ENCODE measurements around the gene BCL2L1.
"Not testable (repeated sequence)": the region's sequence is repeated elsewhere in the genome, so short reads cannot be mapped to it uniquely, and the experiment has no call there.

BCL2L1 gene

DNA sequence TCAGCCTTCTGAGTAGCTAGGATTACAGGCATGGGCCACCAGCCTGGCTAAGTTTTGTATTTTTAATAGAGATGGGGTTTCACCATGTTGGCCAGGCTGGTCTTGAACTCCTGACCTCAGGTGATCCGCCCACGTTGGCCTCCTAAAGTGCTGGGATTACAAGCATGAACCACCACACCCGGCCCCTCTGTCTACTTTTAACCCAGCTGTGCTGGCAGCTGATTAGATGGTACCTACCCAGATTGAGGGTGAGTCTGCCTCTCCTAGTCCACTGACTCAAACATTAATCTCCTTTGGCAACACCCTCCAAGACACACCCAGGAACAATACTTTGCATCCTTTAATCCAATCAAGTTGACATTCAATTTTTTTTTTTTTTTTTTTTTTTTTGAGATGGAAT is 74.6 kb downstream of the BCL2L1 start:
- DNase-seq (ENCODE audit: low read depth in 2 of 2): not testable (repeated sequence)

DNA sequence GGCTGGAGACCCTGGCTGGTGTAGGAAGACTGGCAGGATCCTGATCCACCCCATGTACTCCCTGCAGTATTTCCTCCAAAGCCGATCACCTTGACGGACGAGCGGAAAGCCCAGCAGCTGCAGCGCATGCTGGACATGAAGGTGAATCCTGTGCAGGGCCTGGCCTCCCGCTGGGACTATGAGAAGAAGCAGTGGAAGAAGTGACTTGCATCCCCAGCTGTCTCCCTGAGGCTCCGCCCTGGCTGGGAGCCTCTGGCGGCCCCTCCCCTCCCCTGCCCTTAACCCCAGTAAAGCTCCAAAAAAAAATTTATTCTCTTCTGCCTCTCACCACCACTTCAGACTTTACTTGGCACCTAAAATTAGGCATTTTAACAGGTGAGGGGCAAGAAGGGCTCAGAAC is 78.0 kb downstream of the BCL2L1 start:
- DNase-seq (ENCODE audit: low read depth in 2 of 2): no peak

DNA sequence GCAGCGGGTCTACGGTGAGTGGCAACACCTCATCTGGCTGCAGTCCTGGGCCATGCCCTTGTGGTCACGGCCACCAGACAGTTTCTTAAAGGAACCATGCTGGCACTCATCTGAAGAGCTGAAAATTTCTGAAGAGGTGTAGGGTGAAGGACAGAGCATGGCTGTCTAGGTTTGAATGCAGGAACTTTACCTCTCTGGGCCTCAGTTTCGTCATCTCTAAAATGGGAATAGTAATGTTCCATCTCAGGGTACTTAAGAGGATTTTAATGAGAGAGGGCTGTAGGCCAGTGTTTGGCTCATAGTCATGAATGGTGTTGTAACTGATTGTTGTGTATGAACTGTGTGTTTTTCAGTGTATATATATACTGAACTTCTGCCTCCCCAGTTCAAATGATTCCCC is 79.1 kb downstream of the BCL2L1 start:
- no peak for DNase-seq (ENCODE audit: low read depth in 2 of 2)

DNA sequence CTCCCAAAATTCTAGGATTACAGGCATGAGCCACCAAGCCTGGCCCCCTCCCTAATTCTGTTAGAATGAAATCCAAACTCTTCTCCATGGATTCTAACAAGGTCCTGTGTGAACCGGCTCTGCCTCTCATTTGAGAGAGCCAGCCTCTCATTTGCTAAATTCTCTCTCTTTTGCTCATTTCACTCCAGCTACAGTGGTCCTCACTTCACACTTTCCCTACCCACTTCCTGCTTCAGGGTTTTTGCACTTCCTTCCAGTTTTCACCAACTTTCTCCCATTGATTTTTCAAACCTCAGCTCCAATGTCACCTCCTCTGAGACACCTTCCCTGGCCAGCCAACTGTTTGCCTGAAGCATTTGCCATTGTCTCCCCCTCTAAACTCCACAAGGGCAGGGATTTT is 79.8 kb downstream of the BCL2L1 start:
- no peak for DNase-seq (ENCODE audit: low read depth in 2 of 2)

DNA sequence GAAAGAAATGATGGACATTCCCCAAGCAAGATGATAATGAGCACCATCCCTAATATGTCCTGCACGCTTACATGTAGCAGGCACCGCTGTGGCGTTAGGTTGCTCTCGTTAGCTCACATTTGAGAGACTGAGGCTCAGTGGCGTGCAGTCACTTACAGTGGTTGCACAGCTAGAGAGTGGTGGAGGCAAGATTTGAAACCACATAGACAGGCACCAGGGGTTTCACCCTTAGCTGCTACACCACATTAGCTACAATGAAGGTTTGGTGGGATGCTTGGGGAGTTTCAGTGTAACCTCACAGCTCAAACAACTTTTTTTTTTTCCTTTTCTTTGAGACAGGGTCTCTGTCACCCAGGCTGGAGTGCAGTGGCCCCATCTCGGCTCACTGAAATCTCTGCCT is 81.3 kb downstream of the BCL2L1 start:
- no peak for DNase-seq (ENCODE audit: low read depth in 2 of 2)

DNA sequence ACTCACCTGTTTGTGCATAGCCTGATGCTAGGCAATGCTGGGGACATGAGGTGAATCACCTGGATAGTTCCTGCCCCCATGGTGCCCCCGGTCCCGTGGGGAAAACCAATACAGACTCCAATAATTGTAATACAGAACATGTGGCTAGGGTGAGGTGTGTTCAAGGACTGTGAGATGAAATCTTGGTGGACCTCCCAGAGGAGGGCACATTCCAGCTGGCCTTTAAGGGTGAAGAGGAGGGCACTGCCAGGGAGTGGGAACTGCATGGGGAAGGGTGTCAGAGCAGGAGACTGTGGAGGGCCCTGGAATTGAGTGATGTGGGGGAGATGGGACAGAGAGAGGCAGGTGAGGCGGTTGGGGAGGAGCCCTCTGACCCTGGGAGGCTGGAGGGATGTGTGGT is 82.4 kb downstream of the BCL2L1 start:
- DNase-seq (ENCODE audit: low read depth in 2 of 2): no peak

DNA sequence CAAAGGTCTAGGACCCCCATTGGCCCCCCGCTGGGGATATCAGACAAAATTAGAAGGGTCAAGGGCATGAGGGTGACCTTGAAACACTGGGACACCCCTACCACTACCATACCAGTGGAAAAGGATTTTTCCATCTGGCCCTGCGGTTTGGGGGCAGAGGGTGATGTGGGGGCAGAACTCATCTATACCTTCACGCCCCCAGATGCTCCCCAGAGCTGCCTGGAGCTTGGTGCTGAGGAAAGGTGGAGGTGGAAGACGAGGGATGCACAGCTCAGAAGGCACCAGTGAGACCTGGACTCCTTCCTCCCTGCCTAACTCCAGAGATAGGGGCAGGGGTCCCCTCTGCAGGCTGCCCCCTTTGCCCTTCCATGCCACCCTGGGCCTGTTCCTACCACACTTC is 83.9 kb downstream of the BCL2L1 start:
- no peak for DNase-seq (ENCODE audit: low read depth in 2 of 2)

DNA sequence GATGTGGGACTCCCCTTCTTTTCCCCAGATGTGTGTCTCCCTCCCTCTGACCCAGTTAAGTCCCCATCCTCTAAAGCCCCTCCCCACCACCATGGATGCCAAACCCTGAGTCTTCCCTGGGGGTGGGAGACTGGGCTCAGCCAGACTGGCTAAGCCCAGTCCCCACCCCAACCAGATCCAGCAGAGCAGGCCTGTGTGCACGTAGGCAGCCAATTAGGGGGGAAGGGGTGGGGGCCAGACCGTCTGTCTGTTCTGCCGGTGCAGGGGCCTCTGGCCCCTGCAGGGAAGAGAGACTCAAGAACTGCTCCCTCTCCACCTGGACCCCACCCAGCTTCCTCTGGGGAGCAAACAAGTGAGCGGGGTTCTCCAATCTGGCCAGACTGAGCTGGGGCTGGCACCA is 84.4 kb downstream of the BCL2L1 start:
- no peak for DNase-seq (ENCODE audit: low read depth in 2 of 2)

DNA sequence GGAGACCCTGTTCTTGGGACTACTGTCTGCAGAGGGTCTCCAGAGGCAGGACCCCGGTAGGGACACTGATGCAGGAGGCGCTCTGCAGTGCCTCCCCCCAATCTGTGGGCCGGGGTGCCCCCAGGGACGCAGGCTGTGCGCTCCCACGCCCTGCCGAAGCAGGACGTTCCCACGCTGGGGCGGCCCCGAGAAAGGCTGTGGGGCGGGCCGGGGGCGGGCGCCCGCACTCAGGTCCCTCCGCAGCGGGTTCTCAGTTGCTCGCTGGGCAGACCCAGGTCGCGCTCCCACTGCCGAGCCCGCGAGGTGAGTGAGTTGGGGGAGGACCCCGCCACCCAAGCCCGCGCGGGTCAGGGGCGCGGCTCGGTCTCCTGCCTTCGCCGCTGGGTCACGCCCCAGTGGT is 85.0 kb downstream of the BCL2L1 start, which contains the start of gene COX4I2:
Gene COX4I2 (plus strand): TSS at position 253 of the 400 bp plus-strand sequence. CDS start 1,106 bp downstream, outside the sequence.
- no peak for DNase-seq (ENCODE audit: low read depth in 2 of 2)

DNA sequence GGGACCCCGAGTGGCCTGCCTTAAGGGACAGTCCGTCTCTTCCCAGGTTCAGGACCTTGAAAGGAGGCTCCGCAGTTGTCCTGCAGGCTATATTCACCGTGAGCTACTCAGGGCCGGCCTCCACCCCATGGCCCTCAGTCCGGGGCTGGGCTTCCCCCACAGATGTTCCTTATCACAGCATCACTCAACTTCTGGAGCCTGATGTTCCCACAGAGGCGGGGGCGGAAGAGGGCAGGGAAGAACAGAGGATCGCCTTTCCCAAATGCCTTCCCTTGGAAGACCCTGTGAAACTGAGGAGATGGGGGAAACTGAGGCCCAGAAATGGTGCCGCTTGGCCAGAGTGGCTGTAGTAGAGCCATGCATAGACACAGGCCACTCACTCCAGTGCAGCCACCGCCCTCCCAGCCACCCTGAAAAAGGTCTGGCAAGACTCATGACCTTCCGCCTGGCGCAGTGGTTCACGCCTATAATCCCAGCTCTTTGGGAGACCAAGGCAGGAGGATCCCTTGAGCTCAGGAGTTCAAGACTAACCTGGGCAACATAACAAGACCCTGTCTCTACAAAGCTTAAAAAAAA is 89.2 kb downstream of the BCL2L1 start:
- no peak for DNase-seq (ENCODE audit: low read depth in 2 of 2)

DNA sequence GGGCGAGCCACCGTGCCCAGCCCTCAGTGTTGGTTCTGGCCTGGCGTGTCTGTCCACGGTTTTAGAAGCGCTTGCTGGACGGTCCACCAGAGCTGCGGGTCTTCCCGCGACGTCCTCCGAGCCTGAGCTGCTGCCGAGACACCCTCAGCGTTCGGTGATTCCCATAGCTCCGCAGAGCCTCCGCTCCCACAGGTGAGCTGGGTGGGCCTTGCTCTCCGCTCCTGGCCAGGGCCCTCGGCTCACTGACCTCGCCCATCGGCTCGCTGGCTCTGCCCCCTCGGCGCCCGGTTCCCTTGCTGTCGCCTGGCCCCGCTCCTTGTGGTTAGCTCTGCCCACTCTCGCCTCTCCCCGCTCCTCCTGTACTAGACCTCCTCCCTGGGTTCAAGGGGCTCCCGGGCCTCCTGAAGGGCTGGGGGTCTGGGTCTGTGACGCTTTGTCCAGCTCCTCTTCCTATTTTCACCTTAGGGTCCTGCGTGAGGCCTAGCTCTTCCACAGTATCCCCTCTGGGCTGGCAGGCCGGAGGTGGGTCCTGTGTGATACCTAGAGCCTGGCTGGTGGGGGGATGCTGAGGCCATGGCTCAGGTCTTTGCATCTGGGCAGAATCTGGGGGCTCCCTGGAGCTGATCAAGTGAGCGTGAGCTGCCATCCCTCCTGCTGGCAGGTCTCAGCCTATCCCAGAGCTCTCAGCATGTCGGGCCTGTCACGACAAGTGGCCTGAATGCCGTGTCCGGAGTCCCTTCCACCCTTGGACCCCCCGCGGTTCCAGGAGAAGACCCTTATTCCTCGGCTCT is 89.9 kb downstream of the BCL2L1 start:
- DNase-seq (ENCODE audit: low read depth in 2 of 2): no peak

DNA sequence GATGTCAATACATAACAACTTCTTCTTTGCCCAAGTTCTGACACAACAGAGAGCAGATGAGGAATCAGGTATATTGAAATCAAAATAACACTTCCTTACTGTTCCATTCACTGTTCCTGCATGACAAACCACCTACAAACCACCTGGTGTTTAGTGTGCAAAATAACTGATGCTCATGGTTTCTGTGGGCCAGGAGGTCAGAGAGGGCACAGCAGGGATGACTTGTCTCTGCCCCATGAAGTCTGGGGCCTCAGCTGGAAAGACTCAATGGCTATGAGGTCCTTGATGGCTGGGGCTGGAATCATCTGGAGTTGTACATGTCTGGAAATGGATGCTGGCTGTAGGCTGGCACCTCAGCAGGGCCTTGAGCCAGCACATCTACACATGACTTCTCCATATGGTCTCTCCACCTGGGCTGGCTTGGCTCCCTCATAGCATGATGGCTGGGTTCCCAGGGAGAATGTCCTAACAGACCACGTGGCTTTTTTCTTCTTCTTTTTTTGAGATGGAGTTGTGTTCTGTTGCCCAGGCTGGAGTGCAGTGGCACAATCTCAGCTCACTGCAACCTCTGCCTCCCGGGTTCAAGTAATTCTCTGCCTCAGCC is 92.4 kb downstream of the BCL2L1 start:
- no peak for DNase-seq (ENCODE audit: low read depth in 2 of 2)

DNA sequence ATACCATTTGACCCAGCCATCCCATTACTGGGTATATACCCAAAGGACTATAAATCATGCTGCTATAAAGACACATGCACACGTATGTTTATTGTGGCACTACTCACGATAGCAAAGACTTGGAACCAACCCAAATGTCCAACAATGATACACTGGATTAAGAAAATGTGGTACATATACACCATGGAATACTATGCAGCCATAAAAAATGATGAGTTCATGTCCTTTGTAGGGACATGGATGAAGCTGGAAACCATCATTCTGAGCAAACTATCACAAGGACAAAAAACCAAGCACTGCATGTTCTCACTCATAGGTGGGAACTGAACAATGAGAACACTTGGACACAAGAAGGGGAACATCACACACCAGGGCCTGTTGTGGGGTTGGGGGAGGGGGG is 94.6 kb downstream of the BCL2L1 start:
- not testable (repeated sequence) for DNase-seq (ENCODE audit: low read depth in 2 of 2)

DNA sequence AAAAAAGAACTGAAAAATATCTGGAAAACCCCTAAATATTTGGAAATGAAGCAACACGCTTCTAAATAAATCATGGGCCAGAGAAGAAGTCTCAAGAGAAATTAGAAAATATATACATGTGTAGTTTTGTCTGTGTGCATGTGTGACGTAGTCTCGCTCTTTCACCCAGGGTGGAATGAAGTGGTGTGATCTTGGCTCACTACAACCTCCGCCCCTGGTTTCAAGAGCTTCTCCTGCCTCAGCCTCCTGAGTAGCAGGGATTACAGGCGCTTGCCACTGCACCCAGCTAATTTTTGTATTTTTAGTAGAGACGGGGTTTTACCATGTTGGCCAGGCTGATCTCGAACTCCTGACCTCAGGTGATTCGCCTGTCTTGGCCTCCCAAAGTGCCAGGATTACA is 96.1 kb downstream of the BCL2L1 start:
- not testable (repeated sequence) for DNase-seq (ENCODE audit: low read depth in 2 of 2)

DNA sequence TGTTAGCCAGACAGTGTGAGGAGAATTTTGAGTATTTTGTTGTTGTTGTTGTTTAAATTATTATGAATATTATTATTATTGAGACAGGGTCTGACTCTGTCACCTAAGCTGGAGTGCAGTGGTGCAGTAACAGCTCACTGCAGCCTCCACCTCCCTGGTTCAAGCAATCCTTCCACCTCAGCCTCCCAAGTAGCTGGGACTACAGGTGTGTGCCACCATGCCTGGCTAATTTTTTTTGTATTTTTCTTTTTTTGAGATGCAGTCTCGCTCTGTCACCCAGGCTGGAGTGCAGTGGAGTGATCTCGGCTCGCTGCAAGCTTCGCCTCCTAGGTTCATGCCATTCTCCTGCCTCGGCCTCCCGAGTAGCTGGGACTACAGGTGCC is 99.6 kb downstream of the BCL2L1 start:
- DNase-seq (ENCODE audit: low read depth in 2 of 2): not testable (repeated sequence)

DNA sequence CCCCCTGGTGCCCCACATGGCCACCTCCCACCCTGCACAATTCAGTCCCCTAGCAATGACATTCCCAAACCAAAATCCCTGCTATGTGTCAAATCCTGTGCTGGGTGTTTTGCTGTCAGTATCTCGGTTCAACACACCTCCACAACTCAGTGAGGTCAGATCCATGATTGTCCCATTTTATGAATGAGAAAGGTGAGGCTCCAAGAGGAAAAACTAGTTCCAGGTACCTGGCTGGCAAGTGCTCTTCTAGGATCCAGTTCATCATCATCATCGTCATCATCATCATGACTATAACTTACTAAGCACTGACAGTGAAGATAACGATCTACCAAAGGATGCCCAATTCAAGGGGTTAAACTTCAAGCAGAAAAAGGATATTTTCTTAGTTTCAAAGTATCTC is 102.4 kb downstream of the BCL2L1 start:
- no peak for DNase-seq (ENCODE audit: low read depth in 2 of 2)

DNA sequence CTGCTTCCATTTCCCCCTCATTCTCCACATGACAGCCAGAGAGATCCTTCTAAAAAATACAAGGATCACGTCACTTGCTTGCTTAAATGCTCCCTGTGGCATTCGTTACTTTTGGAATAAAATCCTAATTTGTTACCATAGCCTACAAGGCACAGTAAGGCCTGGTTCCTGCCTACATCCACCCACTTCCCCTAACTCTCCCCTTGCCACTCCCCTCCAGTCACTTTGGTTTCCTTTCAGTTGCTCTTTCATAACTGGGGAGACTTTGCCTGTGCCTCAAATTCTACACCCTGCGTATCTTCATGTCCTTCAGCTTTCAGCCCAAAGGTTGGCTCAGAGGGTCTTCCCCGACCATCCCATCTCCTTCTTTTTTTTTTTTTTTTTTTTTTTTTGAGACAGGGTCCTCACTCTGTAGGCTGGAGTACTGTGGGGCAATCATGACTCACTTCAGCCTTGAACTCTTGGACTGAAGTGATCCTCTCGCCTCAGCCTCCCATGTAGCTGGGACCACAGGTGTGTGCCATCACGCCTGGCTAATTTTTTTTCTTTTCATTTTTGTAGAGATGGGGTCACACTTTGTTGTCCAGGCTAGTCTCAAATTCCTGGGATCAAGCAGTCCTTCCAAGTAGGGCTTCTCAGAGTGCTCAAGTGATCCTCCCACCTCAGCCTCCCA is 105.1 kb downstream of the BCL2L1 start:
- DNase-seq (ENCODE audit: low read depth in 2 of 2): no peak

DNA sequence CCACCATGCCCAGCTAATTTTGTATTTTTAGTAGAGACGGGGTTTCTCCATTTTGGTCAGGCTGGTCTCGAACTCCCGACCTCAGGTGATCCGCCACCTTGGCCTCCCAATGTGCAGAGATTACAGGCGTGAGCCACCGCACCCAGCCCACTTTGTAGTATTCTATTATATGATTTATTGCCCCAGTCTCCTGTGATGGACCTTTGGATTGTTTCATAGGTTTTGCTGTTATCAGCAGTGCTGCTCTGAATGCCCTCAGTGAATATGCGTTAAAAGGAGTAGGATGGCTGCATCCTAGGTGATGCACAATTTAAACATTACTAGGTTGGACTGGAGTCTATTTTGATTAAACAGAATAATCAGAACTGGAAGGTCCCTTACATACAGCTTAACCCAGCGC is 107.3 kb downstream of the BCL2L1 start:
- no peak for DNase-seq (ENCODE audit: low read depth in 2 of 2)
